ENCODE measurements around the gene CDYL2. TPM values are rescaled to one million over a fixed set of nuclear protein-coding genes. Genes with fewer than 3 reads are reported as not detected.

CDYL2 gene
- polyA plus RNA-seq, 1 of the 3 experiments (the other 2 are of a cell fraction): 0.03 TPM

GRCh38 chr16:80809366-80809765 lies 5.0 kb upstream of the CDYL2 start:
- H3K27me3 ChIP-seq (ENCODE audit: insufficient read depth): no peaks in the 10 kb centered on the region
- H3F3A ChIP-seq (replicated peaks; ENCODE audit: insufficient read depth): peaks cover 3% of the 10 kb centered on the region
- ChIA-PET POLR2A (no interaction called here), CTCF (interaction anchor here (2.0 kb wide), 1 partner anchor 16 kb away, joined by 7 read pairs; no protein-coding TSS in a partner anchor)
- H3K4me2 ChIP-seq: no peak overlapping the region
- H3K79me2 ChIP-seq (ENCODE audit: insufficient read depth): no peaks in the 10 kb centered on the region
- H3K9me3 ChIP-seq: no peaks in the 10 kb centered on the region
- no peak overlapping the region for H3K9ac ChIP-seq
- no peaks in the 10 kb centered on the region for H3K9me2 ChIP-seq
- no peak overlapping the region for H3K4me3 ChIP-seq (ENCODE audit: low read depth in 2 of 2, low read length in 1 of 2)
- DNase-seq: no peak
- TF ChIP-seq ELF1 (IDR thresholded peaks at IDR 0.05): no peak
- no peak overlapping the region for H2AFZ ChIP-seq (ENCODE audit: low read depth)
- H3K4me1 ChIP-seq (ENCODE audit: control insufficient read depth in 1 of 2, insufficient read depth in 2 of 2, low read depth in 1 of 2, low read length in 1 of 2): 0 out of 4 replicates have a peak, but pooled peaks cover 0 to 7% of the 10 kb centered on the region in 2 experiments
- no peaks in the 10 kb centered on the region for H3K36me3 ChIP-seq (replicated peaks in 1 of 2; ENCODE audit: control insufficient read depth in 1 of 2, insufficient read depth in 2 of 2, low read length in 1 of 2)
- H4K20me1 ChIP-seq (ENCODE audit: insufficient read depth): no peaks in the 10 kb centered on the region
- H3K27ac ChIP-seq (ENCODE audit: low read depth in 2 of 2, low read length in 1 of 2): no peak overlapping the region
- WGBS (ENCODE audit: low lambda C conversion rate): 37% methylated on average over 2 of the region's 2 CpGs

GRCh38 chr16:80807906-80808305 lies 3.5 kb upstream of the CDYL2 start:
- Histone ChIP-seq H3K27ac (ENCODE audit: low read depth in 2 of 2, low read length in 1 of 2) (no peak overlapping the region), H2AFZ (ENCODE audit: low read depth) (no peak overlapping the region), H3K36me3 (replicated peaks in 1 of 2; ENCODE audit: control insufficient read depth in 1 of 2, insufficient read depth in 2 of 2, low read length in 1 of 2) (no peaks in the 10 kb centered on the region), H3K9me2 (no peaks in the 10 kb centered on the region), H3F3A (replicated peaks; ENCODE audit: insufficient read depth) (peaks cover 3% of the 10 kb centered on the region), H3K4me3 (ENCODE audit: low read depth in 2 of 2, low read length in 1 of 2) (no peak overlapping the region), H3K9ac (no peak overlapping the region), H3K4me2 (no peak overlapping the region), H3K79me2 (ENCODE audit: insufficient read depth) (no peaks in the 10 kb centered on the region), H3K9me3 (no peaks in the 10 kb centered on the region), H4K20me1 (ENCODE audit: insufficient read depth) (no peaks in the 10 kb centered on the region), H3K27me3 (ENCODE audit: insufficient read depth) (no peaks in the 10 kb centered on the region), H3K4me1 (ENCODE audit: control insufficient read depth in 1 of 2, insufficient read depth in 2 of 2, low read depth in 1 of 2, low read length in 1 of 2) (peaks cover 0 to 7% of the 10 kb centered on the region in 2 experiments; a peak in 1 of 4 replicates)
- DNase-seq: no peak
- 29% methylated on average over 3 of the region's 3 CpGs for WGBS (ENCODE audit: low lambda C conversion rate)
- ChIA-PET POLR2A (no interaction called here), CTCF (interaction anchor here (1.2 kb wide), 1 partner anchor 17 kb away, joined by 7 read pairs; no protein-coding TSS in a partner anchor)
- TF ChIP-seq MAX (IDR thresholded peaks at IDR 0.05; ENCODE audit: low read depth): no peak
- TF ChIP-seq SIN3A (IDR thresholded peaks at IDR 0.05; ENCODE audit: borderline replicate concordance, low read depth, low read length): no peak
- TF ChIP-seq REST (IDR thresholded peaks at IDR 0.05; ENCODE audit: low read depth, low read length): no peak
- TF ChIP-seq RAD21 (IDR thresholded peaks at IDR 0.05; ENCODE audit: low read length): no peak
- TF ChIP-seq JUND (IDR thresholded peaks at IDR 0.05): no peak
- no peak for TF ChIP-seq NFIC (IDR thresholded peaks at IDR 0.05; ENCODE audit: borderline replicate concordance)
- no peak for TF ChIP-seq ZBTB33 (IDR thresholded peaks at IDR 0.05; ENCODE audit: borderline replicate concordance, low read depth)
- no peak for TF ChIP-seq GATA2 (CRISPR knock-in tag; IDR thresholded peaks at IDR 0.05)
- TF ChIP-seq YY1 (IDR thresholded peaks at IDR 0.05; ENCODE audit: low read depth): no peak
- no peak for TF ChIP-seq FOXM1 (IDR thresholded peaks at IDR 0.05; ENCODE audit: low read depth)
- no peak for TF ChIP-seq CTCF (IDR thresholded peaks at IDR 0.05)
- TF ChIP-seq TEAD4 (IDR thresholded peaks at IDR 0.05; ENCODE audit: borderline replicate concordance, insufficient read depth): no peak
- no peak for TF ChIP-seq CHD2 (IDR thresholded peaks at IDR 0.05; ENCODE audit: low read length, partially characterized antibody)
- TF ChIP-seq TAF1 (IDR thresholded peaks at IDR 0.05; ENCODE audit: borderline replicate concordance, low read depth, low read length): no peak
- TF ChIP-seq TCF12 (IDR thresholded peaks at IDR 0.05): no peak
